HG03045 (cell line): ENCODE data around the gene FANCM.
A peak's percentile ranks its signal among the peaks of the same experiment; 100 is the strongest.

Experiments
- ATAC-seq: cut with Tn5 transposase; IDR thresholded peaks from one replicate; pipeline ENCODE4 v1.9.1; 2021; ENCODE audit warnings: mild to moderate bottlenecking, moderate library complexity; ENCODE audit not compliant: unreplicated experiment

The FANCM gene

GRCh38 chr14:45135659-45136395, at the start of gene FANCM:
FANCM (plus strand) TSS chr14:45135930; CDS start chr14:45136032, 102 bp downstream.
- ATAC-seq = peak; percentile 47

GRCh38 chr14:45089813-45090212, 45.9 kb upstream of the FANCM start:
- peak; percentile 69 for ATAC-seq

GRCh38 chr14:45091710-45092109, 44.0 kb upstream of the FANCM start:
- ATAC-seq = no peak

- ATAC-seq = no peak
Measured at GRCh38 chr14:45094275-45094674, 41.5 kb upstream of the FANCM start.

GRCh38 chr14:45095143-45095542, 40.6 kb upstream of the FANCM start:
- ATAC-seq = no peak

- no peak for ATAC-seq
Measured at GRCh38 chr14:45096218-45096617, 39.5 kb upstream of the FANCM start.

GRCh38 chr14:45103806-45104205, 31.9 kb upstream of the FANCM start:
- no peak for ATAC-seq

- no peak for ATAC-seq
Measured at GRCh38 chr14:45104561-45104960, 31.2 kb upstream of the FANCM start.

GRCh38 chr14:45112896-45113781, 22.6 kb upstream of the FANCM start:
- no peak for ATAC-seq

- ATAC-seq = no peak
Measured at GRCh38 chr14:45114327-45114726, 21.4 kb upstream of the FANCM start.

GRCh38 chr14:45118594-45118993, 17.1 kb upstream of the FANCM start:
- no peak for ATAC-seq

GRCh38 chr14:45120096-45120495, 15.6 kb upstream of the FANCM start:
- no peak for ATAC-seq

- ATAC-seq = no peak
Measured at GRCh38 chr14:45123271-45123670, 12.5 kb upstream of the FANCM start.

- ATAC-seq = no peak
Measured at GRCh38 chr14:45125754-45126153, 10.0 kb upstream of the FANCM start.

GRCh38 chr14:45128963-45129629, 6.6 kb upstream of the FANCM start:
- no peak for ATAC-seq

GRCh38 chr14:45133683-45134050, 2.1 kb upstream of the FANCM start:
- ATAC-seq = no peak

- ATAC-seq = peak; percentile 91
Measured at GRCh38 chr14:45134051-45134958, 1.4 kb upstream of the FANCM start, which contains the start of gene FKBP3. FKBP3 (minus strand) TSS chr14:45134481; CDS start chr14:45134456, 25 bp downstream.

- ATAC-seq = no peak
Measured at GRCh38 chr14:45135156-45135555, 574 bp upstream of the FANCM start.

- no peak for ATAC-seq
Measured at GRCh38 chr14:45136399-45136798, 669 bp downstream of the FANCM start.

- ATAC-seq = no peak
Measured at GRCh38 chr14:45140661-45141187, 5.0 kb downstream of the FANCM start.
